ENCODE measurements around the gene PSMG4. TPM values are rescaled to one million over a fixed set of nuclear protein-coding genes. Genes with fewer than 3 reads are reported as not detected.

The PSMG4 gene
- total RNA-seq, 2 experiments from 2014 or later = 50.2 to 53.9 TPM

DNA sequence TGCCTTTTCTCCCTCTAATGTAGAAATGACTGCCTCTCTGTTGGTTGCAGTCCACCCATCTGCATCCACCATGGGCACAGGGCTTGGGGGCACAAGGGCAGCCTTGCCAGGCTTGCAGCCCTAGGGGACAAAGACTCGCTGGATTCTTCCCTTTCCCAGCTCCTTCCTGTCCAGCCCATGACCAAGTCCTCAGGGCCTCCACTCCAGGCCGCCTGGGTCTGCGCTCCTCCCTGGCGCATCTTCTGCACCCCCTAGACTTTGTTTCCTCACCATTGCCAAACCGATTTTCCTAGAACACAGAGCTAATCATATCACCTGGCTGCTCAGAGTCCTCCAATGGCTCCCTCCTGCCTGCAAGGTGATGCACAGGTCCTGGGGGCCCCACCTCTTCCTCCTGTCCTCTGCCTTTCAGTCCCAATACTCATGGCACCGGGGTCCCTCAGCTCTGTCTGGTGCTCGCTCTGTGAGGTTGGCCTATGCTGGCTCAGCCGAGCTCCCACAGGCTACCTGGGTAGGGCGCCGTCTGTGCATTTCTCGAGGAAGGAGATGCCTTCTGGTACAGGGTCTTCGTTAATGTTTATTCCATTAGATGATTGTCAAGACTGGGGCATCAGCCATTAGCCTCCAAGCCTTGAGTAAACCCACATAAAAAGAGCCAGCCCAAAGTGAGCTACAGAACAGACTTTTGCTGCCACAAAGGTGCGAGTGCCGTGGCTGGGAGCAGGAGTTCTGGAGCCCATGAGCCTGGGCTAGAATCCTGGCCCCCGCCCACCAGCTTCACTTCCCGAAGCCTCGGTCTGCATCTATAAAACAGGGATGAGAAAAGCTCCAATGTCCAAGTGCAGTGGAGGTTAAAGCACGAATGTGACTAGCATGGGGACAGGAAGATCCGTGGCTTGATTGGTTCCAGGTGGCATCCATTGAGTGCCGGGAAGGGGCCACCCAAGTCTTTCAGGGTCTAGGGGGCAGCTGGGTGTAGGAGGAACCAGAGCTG lies 17.7 kb downstream of the PSMG4 start:
- Mint-ChIP-seq H3K36me3 (ENCODE audit: low read depth) (peaks cover 5% of the 10 kb centered on the region), H3K4me1 (ENCODE audit: low read depth) (peaks cover 13% of the 10 kb centered on the region), H3K27me3 (no peaks in the 10 kb centered on the region), H3K9me3 (no peaks in the 10 kb centered on the region), H3K4me3 (no peak overlapping the region), H3K27ac (peak overlapping the region; percentile 32)
- intact Hi-C loops (cut with micrococcal nuclease) = no loop called here
- ChIA-PET CTCF (interaction anchor here (0.8 kb wide), 1 partner anchor 456 kb away, joined by 4 read pairs; no protein-coding TSS in a partner anchor), POLR2A (interaction anchor here (0.9 kb wide), 1 partner anchor 9 kb away, joined by 3 read pairs; no protein-coding TSS in a partner anchor)
- no peak for DNase-seq
- TF ChIP-seq, protein P1, sequence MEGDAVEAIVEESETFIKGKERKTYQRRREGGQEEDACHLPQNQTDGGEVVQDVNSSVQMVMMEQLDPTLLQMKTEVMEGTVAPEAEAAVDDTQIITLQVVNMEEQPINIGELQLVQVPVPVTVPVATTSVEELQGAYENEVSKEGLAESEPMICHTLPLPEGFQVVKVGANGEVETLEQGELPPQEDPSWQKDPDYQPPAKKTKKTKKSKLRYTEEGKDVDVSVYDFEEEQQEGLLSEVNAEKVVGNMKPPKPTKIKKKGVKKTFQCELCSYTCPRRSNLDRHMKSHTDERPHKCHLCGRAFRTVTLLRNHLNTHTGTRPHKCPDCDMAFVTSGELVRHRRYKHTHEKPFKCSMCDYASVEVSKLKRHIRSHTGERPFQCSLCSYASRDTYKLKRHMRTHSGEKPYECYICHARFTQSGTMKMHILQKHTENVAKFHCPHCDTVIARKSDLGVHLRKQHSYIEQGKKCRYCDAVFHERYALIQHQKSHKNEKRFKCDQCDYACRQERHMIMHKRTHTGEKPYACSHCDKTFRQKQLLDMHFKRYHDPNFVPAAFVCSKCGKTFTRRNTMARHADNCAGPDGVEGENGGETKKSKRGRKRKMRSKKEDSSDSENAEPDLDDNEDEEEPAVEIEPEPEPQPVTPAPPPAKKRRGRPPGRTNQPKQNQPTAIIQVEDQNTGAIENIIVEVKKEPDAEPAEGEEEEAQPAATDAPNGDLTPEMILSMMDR (IDR thresholded peaks at IDR 0.05) = no peak
- ATAC-seq = no peak

DNA sequence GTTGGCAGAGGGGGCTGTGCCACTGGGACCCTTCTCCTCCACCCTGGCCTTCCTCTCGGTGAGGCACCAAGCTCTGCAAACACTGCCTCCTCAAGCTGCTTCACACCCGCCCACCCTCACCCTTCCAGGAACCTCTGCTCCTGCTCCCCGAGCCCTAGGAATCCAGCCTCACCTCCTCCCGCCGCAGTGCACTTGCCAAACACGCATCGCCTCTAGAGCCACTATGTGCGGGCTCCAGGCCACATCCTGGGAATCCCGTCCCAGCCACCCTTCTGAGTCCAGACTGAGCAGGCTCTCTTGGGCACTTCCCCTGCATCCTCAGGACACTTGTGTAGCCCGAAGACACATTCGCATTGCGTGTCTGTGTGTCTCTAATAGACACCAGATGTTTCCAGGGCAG lies 18.5 kb downstream of the PSMG4 start:
- ATAC-seq = no peak
- ChIA-PET POLR2A (interaction anchor here (0.9 kb wide), 1 partner anchor 10 kb away, joined by 3 read pairs; no protein-coding TSS in a partner anchor), CTCF (no interaction called here)
- DNase-seq = no peak
- Mint-ChIP-seq H3K27ac (no peak overlapping the region), H3K27me3 (no peaks in the 10 kb centered on the region), H3K4me3 (no peak overlapping the region), H3K9me3 (no peaks in the 10 kb centered on the region), H3K36me3 (ENCODE audit: low read depth) (no peaks in the 10 kb centered on the region), H3K4me1 (ENCODE audit: low read depth) (peaks cover 13% of the 10 kb centered on the region)
- intact Hi-C loops (cut with micrococcal nuclease) = no loop called here
- TF ChIP-seq, protein P1 (IDR thresholded peaks at IDR 0.05) = no peak

DNA sequence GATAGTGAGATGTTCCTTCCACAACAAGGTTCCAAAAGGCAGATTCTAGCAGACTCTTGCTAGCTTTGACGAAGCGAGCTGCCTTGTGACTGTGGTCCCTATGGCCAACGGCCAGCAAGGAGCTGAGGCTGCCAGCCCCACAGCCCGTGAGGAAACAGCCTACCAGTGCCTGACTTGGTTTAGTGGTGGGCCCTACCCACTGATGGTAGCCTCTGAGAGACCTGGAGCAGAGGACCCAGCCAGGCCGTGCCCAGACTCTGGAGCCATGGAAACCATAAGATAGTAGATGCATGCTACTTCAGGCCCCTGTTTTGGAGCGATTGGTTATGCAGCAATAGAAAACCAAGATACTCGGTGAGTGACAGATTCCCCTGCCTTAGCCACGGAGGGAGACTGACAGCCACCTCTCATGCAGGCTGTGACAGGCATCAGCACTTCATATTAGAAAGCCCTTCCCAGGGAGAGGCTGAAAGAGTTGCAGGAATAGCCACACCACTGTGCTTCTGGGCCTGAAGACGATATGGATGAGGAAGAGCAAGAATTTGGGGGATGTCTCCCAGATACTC lies 19.2 kb downstream of the PSMG4 start:
- POLR2A ChIA-PET = no interaction called here

DNA sequence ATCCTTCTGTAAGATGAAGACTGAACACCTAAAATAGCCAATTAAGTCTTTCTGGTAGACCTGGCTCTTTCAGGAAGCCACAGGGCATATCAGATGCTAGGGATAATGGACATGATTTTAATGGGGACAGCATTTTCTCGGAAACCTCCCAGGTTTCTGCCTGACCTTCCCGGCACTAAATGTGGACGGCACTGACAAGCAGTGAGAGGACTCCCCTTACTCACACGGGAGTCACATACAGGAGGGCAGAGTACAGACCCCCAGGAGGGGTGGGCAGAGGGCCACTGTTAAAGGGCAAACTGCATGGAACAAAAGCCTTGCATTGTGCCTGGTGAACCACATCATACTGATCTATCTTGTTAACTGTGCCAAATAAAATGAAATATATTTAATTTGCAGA lies 19.9 kb downstream of the PSMG4 start:
- Mint-ChIP-seq H3K27ac (no peak overlapping the region), H3K36me3 (ENCODE audit: low read depth) (no peaks in the 10 kb centered on the region), H3K4me1 (ENCODE audit: low read depth) (peaks cover 5% of the 10 kb centered on the region), H3K4me3 (no peak overlapping the region), H3K9me3 (no peaks in the 10 kb centered on the region), H3K27me3 (no peaks in the 10 kb centered on the region)
- TF ChIP-seq, protein P1 (IDR thresholded peaks at IDR 0.05) = no peak
- no peak for ATAC-seq
- CTCF ChIA-PET = interaction anchor here (1.6 to 8.2 kb wide), 2 partner anchors 450 to 454 kb away, joined by 8 to 89 read pairs; no protein-coding TSS in a partner anchor
- DNase-seq = no peak
- intact Hi-C loops (cut with micrococcal nuclease) = loop anchor here (1.0 kb wide), 1 partner anchor 454 kb away; no protein-coding TSS in a partner anchor
- POLR2A ChIA-PET = no interaction called here

More for the DNA sequence above, 19.2 kb downstream of the PSMG4 start:
- intact Hi-C loops (cut with micrococcal nuclease) = no loop called here
- H3K36me3 Mint-ChIP-seq (ENCODE audit: low read depth) = no peaks in the 10 kb centered on the region
- DNase-seq (no peak), ATAC-seq (no peak)
- H3K4me1 Mint-ChIP-seq (ENCODE audit: low read depth) = peaks cover 9% of the 10 kb centered on the region
- H3K4me3 Mint-ChIP-seq = no peak overlapping the region
- TF ChIP-seq, protein P1 (IDR thresholded peaks at IDR 0.05) = no peak
- no peak overlapping the region for H3K27ac Mint-ChIP-seq
- no peaks in the 10 kb centered on the region for H3K9me3 Mint-ChIP-seq
- CTCF ChIA-PET = no interaction called here
- no peaks in the 10 kb centered on the region for H3K27me3 Mint-ChIP-seq

All from activated CD8-positive, alpha-beta T cell treated with anti-CD3 and anti-CD28 coated beads for 36 hours (primary cell).